HG03558 (cell line): ENCODE results near the gene MAP2K4.
"Not testable (repeated sequence)": the region's sequence is repeated elsewhere in the genome, so short reads cannot be mapped to it uniquely, and the experiment has no call there.

Experiments used
- ATAC-seq: cut with Tn5 transposase; IDR thresholded peaks from one replicate; pipeline ENCODE4 v1.9.1; 2021; ENCODE audit warnings: moderate number of reproducible peaks; ENCODE audit not compliant: unreplicated experiment; ENCODE audit errors: extremely low read depth

MAP2K4 gene

GRCh38 chr17:12020642-12021622, at the start of gene MAP2K4:
TSS of gene MAP2K4 (plus strand) at chr17:12020877. CDS start at chr17:12020887, 10 bp downstream.
- peak; percentile 68 for ATAC-seq

DNA sequence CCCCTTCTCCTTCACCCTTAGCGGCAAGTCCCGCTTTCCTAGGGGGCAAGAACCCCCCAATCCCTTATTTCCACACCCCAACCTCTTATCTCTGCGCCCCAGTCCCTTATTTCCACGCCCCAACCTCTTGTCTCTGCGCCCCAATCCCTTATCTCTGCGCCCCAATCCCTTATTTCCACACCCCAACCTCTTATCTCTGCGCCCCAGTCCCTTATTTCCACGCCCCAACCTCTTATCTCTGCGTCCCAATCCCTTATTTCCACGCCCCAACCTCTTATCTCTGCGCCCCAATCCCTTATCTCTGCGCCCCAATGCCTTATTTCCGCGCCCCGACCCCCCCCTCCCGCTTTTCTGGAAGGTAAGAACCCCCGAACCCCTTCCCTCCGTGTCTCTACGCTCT, 47.9 kb upstream of the MAP2K4 start:
- ATAC-seq: not testable (repeated sequence)

DNA sequence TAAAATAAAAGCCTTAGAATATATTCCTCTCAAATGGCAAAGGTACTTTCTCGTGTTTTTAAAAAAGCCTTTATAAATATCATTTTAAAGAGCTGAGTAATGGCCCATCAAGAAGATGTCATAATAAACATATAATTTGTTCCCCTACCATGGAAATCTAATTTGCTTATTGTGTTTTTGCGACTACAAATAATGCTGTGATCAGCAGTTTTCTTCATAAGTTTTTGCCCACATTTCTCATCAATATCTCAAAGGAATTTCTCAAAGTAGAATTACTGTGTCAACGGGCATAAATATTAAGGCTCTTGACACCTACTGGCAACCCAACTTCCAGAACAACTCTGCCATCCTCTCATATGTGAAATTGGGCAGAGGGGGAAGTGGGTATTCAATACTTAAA, 40.9 kb upstream of the MAP2K4 start:
- ATAC-seq: no peak

DNA sequence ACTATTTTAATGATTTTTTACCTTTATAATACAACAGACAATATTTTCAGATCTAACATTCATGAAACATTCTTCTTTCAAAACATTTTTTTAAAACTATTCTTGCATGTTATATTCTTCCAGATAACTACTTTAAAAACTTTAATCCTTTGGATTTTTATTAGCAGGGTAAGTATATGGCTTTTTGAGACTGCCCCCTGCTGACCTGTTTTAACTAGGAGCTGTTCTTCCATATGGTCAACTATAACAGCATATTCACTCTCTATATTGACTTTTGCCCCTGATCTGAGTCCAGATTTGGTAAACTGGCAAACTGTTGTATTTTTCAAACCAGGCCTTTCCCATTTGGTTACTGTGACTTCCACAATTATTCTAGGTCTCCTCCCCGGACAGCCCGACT, 39.9 kb upstream of the MAP2K4 start:
- no peak for ATAC-seq

DNA sequence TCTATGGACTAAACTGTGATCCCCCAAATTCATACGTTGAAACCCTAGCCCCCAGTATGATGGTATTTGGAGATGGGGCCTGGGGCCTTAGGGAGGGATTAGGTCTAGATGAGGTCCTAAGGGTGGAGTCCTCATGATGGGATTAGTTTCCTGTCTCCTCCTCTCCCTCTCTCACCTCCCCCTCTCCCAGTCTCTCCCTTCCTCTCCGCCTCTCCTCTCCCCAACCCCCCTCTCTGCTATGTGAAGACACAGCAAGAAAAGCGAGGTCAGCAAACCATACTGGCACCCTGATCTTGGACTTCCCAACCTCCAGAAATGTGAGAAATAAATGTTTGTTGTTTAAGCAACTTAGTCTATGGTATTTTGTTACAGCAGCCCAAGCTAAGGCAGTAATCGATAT, 38.8 kb upstream of the MAP2K4 start:
- ATAC-seq: no peak

DNA sequence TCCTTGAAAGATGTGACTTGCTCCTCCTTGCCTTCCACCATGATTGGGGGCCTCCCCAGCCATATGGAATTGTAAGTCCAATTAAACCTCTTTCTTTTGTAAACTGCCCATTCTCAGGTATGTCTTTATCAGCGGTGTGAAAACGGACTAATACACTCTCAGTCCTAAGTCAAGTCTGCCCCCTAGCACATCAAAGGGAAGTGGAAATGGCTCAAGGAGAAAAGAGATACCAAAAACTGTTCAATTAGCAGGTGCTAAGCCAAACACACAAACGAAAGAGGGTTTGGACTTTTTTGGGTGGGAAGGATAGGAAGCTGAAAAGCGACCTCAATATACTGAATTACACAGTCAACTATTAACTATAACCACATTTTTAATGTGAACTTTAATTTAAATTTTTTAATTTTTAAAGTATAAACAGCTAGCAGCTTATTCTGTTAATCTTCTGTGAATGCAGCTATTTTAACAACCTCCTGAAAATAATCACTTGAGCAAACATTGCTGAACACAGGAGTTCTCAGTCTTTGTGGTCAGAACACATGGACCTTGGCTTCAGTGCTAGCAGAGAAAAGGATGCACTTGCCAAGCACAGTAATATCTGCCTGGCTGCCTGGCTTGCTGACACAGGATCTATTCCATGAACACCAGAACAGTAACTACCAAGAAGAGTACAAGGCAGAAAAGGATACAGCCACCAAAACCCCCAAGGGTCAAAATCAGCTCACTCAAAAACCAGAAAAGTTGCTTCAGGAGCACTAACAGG, 34.3 kb upstream of the MAP2K4 start:
- ATAC-seq: no peak

DNA sequence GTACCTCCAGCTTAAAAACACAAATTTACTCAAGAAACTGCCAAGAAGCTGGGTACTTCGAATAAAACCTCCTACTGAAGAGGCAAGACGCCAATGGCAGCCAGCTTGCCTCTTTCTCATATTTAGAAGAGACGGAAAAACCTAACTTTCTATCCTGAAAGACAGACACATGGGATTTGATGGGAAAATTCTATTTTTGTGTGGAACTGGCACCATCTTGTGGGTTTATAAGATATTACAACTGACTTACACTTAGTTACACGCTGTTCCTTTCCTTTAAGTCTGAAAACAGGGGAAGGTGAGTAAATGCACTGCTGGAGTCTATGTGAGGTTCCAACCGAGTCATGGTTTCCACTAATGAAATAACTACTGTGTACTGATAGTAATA, 33.7 kb upstream of the MAP2K4 start:
- no peak for ATAC-seq

DNA sequence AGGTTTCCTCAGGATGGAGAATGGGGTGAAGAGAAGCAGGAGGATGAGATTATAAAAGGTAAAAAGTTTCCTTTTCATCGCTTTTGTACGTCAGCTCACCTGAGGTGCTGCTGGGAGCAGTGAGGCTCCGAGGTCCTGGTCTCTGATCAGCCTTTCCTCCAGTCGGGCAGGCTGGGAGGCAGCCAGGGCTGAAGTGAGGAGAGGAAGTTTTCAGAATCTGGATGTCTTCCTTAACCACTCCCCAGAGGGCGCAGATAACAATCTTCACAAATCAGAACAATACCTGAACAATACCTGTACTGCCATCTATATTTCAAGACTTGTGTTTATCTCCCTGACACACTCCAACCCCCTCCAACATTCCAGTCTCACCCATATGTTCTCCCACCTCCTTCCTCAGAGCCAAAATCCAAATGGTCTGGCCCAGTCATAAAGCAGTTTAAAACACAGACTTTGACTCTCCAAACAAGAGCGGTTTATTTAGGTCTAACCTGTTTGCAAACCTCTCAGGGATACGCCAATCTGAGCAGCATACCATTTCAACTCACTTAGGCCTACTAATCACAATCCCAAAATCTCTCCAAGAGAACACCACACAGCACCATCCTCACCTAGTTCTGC, 30.2 kb upstream of the MAP2K4 start:
- ATAC-seq: no peak

- no peak for ATAC-seq
These were observed 29.2 kb upstream of the MAP2K4 start for GRCh38 chr17:11991461-11991860.

- peak; percentile 8 for ATAC-seq
These were observed 23.9 kb upstream of the MAP2K4 start for GRCh38 chr17:11996722-11997146.

DNA sequence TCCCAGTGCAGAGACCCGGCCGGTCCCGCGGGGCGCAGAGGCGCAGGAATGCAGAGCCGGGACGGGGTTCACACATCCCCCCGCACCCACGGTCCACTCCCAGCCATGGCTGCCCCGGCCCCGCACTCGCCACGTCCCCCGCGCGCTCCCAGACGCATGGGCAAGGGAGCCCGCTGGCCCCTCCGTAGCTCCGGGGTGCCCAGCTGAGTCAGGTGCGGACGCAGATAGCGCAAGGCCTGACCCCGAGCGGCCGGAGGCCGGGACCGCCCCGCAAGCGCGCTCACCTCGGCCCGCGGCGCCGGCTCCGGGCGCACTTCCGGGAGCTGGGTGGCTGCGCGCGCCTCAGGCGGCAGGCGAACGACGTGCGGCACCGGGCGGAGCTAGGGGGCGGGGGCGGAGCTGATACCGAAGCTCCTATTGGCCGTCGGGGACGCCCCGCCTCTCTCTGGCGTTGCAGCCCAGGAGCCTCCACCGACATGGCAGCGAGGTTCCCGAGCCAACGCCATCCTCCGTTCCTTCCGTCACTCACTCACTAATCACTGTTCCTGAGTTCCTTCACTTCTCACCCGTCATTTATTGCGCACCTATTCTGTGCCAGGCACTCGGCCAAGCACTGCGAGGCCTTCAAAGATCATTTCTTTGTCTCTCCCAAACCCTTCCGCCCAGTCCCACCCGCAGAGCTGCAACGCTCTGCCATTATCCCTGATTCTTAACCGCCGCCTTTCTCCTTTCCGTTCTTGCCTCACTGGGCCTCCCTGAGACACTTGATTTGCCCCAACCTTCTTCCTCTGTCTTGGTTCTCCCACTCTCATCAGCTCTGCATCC, 23.3 kb upstream of the MAP2K4 start, which contains the start of gene ZNF18:
TSS of gene ZNF18 (minus strand) at position 329 of the 825 bp plus-strand sequence. CDS start 4,646 bp downstream, outside the sequence.
- ATAC-seq: peak; percentile 90

GRCh38 chr17:11997972-11998233, 22.8 kb upstream of the MAP2K4 start:
- ATAC-seq: no peak

DNA sequence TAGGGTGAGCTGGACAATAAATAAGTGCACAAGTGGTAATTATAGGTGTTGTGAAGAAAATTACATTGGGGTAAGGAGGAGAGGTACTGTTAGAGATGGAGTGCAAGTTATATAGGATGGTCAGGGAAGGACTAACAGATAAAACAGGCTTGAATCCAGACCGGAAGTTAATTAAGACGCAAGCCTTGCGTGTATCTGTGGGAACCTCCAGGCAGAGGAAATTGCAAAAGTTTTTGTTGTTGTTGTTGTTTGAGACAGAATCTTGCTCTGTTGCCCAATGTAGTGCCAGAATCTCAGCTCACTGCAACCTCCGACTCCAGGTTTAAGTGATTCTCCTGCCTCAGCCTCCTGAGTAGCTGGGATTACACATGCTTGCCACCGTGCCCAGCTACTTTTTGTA, 21.0 kb upstream of the MAP2K4 start:
- no peak for ATAC-seq

DNA sequence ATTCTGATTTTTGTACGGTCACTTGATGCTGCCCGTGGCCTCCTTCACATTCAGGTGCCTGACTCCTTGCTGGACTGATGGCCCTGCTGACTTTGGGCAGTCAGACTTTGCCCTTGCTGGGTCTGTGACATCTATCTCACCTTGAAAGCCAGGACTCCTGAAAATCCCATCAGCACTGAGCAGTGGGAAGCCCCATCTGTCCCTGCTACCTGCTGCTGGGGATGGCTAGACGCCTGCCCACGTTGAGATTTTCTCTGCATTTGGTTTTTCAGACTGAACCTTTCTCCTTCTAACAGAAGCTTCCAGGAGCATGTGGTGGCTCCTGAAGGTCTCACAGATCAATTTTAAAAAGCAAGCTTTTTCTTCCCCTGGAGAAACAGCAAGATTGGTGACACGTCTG, 13.2 kb upstream of the MAP2K4 start:
- ATAC-seq: no peak

GRCh38 chr17:12021623-12022140, 1.0 kb downstream of the MAP2K4 start:
- ATAC-seq: no peak

DNA sequence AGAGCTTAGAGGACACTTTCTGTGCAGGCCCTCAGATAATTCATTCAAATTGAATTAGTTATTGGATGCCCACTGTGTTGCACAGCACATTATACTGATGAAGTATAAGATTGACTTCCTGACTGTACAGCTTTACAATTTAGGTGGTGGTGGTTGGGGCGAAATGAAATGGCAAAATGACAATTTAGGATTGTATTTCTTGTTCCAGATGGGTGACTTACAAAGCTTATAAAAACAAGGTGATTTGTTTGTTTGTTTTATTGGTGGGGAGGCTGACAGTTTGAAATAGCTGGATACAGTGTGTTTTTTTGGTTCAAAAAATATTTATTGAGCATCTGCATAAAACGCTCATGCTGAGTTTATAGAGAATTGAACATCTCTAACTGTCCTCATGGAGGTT, 1.6 kb downstream of the MAP2K4 start:
- no peak for ATAC-seq

GRCh38 chr17:12024327-12024726, 3.6 kb downstream of the MAP2K4 start:
- ATAC-seq: no peak

- no peak for ATAC-seq
These were observed 7.0 kb downstream of the MAP2K4 start for GRCh38 chr17:12027658-12028057.

DNA sequence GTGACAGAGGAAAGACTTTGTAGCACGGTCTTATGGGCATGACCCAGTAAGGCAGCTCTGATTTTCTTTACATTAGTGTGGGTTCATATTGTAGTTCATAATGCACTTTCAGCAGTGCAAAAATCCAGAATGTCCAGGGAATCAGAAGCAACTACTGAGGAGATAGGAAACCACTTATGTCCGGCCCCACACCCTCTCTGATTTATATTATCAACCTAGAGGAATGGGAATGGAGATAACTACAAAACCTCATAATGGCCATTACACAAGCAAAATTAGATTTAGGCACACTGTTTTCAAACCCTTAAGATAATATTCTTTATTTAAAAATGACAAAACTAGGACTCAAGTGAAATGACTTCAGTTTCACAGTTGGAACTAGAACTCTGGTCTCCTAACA, 7.9 kb downstream of the MAP2K4 start:
- ATAC-seq: no peak

GRCh38 chr17:12034538-12034937, 13.9 kb downstream of the MAP2K4 start:
- ATAC-seq: no peak
